GF-D8 (cell line): ENCODE measurements around the gene MPEG1.
A peak's percentile ranks its signal among the peaks of the same experiment; 100 is the strongest.

Experiments
- DNase-seq: peaks from one replicate; lab custom pipeline; 2025; lab: John Stamatoyannopoulos, UW

The MPEG1 gene, protein sequence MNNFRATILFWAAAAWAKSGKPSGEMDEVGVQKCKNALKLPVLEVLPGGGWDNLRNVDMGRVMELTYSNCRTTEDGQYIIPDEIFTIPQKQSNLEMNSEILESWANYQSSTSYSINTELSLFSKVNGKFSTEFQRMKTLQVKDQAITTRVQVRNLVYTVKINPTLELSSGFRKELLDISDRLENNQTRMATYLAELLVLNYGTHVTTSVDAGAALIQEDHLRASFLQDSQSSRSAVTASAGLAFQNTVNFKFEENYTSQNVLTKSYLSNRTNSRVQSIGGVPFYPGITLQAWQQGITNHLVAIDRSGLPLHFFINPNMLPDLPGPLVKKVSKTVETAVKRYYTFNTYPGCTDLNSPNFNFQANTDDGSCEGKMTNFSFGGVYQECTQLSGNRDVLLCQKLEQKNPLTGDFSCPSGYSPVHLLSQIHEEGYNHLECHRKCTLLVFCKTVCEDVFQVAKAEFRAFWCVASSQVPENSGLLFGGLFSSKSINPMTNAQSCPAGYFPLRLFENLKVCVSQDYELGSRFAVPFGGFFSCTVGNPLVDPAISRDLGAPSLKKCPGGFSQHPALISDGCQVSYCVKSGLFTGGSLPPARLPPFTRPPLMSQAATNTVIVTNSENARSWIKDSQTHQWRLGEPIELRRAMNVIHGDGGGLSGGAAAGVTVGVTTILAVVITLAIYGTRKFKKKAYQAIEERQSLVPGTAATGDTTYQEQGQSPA

DNA sequence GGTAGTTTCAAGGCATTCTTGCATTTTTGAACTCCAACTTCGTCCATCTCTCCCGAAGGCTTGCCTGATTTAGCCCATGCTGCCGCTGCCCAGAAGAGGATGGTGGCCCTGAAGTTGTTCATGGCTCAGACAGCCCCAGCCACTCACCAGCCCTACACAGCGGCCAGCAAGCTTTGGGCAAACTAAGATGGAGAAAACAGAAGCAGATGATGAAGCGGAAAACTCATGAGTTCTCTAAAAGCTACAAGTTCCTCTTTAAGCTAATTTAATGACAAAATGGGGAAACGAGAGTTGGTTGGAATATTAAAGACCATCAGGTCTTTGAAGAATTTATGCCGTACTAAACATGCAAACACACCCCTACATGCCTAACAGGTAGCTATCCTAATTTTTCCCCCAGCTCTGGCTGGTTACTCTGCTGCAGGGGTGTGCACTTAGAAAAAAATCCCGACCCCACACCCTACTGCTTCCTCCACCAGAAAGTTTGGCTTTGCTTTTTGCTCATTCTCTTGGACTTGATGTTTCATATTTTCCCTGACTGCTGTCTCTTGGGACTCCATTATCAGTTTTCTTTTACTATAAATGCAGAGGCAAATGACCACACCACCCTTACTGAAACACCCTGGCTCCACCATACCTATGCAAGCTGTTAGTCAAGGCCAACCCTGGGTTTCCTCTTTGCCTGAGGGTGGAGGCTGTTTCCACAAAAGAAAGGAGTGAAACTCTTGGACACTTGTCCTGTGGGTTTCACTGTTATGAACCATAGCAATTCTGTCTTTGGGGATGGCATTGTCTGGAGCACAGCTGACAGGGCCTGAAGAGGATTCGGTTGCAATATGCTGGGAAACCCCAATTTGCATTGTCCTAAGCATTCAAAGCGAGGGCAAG is at the start of gene MPEG1:
MPEG1 (minus strand) TSS at position 184 of the 888 bp plus-strand sequence; CDS start at position 122, 62 bp downstream.
- no peak for DNase-seq

DNA sequence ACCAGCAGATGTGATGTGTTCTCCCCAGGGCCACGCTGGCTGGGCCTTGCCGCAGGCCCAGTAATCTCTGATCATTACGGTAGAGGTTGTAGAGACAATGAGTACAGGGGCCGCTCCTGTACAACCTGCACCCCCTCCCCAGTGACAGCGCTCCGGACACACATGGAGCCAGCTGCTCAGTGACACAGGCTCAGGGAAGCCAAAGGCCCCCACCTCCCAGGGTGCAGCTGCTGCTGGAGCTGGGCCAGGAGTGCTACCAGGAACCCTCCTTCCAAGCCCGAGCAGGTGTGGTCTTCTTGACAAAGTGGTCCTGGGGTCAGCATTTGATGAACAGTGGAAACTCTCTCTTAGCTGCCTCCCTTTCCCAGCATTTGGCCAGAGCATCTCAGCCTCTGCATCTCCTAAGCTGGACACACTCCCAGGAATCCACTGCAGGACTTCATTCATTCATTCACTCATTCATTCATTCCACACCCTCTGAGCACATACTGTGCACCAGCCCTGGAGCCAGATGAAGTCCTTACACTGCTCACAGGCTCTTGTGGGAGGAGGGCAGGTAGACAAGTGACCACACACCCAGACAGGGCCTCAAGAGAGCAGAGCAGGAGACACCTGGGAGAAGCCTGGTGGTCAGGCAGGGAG is 49.6 kb upstream of the MPEG1 start:
- DNase-seq = no peak

DNA sequence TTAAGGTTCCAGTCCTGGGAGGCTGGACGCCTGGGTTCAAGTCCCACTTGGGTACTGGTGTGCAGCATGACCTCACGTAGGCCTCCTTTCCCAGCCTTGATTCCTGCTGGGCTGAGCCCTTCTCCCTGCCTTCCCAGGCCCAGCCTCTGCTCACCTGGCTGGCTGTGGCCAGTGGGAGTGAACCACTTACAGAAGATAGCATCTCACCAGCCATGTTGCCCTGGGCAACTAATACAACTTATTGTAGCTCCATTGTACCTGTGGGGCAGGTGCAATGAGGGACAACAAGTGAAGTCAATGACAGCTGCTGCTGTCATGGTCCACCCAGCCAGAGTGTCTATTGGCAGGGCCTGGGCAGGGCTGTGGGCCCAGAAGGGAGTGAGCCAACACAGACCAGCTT is 48.4 kb upstream of the MPEG1 start:
- DNase-seq = no peak

DNA sequence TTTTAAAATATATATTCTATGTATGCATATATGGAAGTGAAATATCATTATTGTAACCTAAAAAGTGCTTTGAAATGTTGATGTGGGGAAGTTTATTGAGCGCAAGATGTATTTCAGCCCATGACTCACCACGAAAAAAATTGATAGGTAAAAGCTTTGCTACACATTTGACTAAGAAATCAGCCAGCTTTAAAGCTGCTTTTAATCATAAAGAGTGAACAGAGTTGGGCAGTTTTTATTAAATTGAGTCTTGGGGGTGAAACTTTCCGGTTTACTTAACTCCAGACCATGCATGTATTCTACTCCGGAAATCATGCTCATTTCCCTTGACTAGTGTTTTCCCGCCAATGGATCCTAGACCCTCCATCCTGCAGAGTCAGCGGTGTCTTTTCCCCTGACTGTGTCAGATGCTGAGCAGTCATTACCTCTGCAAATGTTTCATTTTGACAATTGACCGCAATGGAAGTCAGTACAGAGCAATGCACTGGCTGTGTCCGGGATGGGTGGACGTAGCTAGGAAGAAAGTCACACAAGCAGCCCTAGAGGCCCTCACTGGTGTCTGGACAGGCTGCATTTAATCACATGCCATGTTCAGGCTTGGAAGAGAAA is 47.2 kb upstream of the MPEG1 start:
- no peak for DNase-seq

DNA sequence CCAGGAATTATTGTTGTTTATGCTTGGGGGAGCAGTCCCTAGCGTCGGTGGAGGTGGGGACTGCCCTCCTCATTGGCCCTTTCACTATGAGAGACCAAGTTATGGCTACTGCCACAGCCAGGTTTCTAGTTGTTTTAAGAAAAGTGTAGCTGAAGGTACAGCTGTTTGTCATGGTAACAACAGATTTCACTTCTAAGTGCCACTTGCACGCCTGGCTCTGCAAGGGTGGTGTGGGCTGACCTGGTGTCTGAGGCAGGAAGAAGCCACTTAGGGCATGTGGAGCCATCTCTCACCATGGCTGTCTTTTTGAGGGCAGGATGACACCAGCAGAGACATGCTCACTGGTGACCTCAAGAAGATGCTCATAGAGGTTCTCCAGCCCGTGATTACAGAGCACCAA is 46.3 kb upstream of the MPEG1 start:
- no peak for DNase-seq

DNA sequence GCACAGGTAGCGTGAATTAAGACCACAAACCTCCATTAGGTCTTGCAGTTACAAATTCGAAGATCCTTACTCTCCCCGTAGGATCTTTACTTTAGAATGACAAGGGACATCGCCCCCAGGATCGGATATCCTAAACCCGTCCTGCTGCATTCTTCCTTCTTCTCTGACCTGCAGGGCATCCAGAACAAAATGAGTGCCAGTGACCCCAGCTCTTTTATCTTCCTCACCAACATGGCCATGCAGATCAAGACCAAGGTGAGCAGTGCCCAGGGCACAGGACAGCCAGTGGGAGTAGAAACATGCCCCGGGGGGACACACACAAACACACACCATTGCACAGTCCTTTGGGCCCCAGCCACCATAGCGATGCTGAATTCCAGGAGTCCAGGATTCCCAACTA is 42.6 kb upstream of the MPEG1 start:
- DNase-seq = no peak

DNA sequence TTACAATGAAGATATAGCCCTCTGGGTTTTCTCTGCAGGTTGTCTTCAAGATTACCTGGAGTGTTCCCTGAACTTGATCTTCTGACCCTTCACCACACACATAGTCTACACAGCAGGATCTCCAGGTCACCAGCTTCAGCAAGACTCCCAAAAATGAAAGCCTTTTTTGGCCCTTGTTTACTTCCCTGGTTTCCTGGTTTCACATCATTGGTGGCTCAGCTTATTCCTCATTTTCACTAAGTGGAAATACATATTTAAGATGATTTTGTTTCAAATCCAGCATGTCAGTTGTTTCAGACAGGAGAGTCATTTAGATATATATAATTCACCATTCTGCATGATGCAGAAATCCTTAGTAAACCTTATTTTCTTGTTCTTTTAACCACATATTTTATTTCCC is 41.6 kb upstream of the MPEG1 start:
- no peak for DNase-seq

DNA sequence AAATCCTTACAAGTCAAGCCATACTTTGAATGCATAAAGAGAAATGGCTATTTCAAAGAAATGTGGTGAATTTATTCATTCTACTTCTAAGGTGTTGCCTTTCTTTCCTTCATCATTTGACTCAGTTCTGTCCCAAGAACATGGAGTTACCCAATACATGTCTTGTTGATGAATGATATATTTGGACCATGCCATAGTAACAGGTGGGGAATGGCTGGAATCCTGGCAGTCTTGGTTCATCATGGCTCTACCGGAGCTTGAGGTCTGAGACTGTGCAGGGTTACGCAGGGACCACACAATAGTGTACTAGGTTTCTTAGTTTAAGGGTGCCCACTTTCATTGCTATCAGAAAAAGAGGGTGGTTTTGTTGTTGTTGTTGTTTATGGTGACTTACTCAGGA is 40.3 kb upstream of the MPEG1 start:
- DNase-seq = no peak

DNA sequence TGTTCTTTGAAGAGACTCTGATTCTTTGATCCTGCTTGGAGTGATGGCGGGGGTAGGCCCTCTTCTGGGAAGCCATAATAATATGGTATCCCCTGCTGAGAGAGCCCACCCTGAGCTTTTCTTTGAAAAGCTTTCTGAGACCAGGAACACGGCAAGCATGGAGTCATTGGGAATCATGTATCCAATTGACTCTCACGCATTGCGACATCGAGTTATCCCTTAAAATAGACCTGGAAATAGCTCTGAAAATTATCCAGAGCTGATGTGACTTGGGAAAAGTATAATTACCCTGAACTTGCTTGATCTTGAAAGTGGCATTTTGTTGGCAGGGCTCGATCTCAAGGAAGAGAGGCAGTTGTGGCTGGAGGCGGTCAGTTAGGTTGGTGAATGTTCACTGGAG is 36.8 kb upstream of the MPEG1 start:
- DNase-seq = no peak

DNA sequence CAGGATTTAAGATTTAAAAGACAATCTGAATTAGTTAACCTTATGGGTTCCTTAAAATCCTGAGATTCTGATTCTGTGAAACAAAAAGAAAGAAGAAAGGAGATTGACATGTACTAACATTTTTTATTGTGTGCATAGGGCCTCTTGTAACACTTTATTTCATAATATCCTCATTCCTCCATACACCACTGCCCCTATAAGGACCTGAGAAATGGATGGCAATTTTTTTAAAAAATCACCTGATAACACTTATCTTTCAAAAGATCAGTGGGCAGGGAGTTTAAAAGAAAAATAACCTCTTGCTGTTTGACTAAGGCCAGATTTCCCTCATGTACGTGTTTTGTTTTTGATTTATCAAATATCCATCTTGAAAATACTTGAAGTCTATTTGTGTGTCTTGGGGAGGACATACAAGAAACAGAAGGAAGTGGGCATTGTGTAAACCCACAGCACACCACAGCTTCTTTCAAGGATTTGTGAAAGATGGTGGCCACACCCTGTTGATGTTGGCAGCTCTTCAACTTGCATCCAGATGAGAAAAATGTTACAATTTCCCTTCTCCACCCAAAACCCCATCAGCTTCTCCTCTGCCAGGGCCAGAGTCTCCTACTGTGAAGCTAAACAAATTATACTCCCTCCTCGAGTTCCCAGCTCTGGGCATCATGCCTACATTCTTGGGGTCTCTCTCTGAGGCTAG is 35.0 kb upstream of the MPEG1 start:
- DNase-seq = peak; percentile 84

DNA sequence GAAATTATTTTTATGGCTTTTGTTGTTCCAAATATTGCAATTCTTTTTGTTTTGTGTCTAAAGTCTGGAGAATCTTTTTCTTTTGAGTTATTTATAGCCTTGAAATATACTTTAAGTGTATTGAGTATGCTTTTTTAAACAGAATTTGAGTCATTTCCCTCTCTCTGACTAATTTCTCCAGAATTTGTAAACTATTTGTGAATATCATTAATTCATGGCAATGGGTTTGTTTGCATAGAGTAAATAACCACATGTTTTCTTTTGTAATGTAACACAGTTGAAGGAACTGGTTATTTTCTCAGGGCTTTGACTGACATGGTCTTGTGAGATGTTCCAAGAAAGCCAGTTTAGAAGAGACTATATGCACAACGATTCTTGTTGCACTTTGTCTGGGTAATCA is 30.9 kb upstream of the MPEG1 start:
- no peak for DNase-seq

DNA sequence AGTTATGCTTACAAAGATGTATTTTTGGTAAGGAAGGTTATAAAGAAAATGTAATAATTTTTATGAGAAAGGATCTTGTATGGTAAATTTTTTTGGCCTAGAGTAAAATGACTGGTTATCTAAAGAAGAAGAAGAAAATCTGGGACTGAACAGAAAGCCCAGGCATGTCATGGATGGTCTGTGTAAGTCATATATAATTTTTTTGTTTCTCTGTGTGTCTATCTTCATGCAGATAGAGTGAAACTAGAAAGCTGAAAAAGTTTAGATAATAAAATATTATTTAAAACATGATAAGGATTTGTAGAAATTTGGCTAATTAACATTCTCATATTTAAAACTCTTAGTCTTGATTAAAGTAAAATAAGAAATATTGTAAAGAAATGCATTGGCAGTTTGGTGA is 27.6 kb upstream of the MPEG1 start:
- no peak for DNase-seq

DNA sequence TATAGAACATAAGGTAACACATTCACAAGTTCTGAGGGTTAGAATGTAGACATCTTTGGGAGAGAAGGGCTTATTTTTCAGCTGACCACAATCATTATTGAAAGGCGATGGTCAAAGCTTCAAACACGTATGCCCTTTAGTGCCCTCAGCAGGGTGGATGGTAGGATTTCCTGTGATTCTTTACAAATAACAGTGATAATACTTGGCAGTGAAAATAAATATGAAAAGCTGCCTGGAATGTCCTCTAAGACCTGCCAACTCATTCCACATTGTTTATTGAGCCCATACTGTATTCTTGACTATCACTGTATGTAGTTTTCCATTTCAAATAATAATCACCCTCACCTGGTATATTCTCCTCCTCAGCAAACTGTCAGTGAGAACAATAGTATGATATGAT is 13.7 kb upstream of the MPEG1 start:
- no peak for DNase-seq

DNA sequence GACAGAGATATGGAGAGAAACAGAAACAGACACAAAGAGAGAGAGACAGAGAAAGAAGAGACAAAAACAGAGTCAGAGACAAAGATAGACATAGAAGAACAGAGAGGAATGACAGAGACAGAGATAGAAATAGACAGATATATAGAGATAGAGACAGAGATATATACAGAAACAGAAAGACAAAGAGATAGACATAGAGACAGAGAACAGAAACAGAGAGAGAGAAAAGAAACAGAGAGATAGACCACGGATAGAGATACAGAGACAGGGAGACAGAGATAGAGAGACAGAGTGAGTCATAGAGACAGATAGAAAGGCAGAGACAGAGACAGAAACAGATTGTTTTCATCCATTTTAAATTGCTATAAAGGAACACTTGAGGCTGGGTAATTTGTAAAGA is 12.3 kb upstream of the MPEG1 start:
- no peak for DNase-seq

DNA sequence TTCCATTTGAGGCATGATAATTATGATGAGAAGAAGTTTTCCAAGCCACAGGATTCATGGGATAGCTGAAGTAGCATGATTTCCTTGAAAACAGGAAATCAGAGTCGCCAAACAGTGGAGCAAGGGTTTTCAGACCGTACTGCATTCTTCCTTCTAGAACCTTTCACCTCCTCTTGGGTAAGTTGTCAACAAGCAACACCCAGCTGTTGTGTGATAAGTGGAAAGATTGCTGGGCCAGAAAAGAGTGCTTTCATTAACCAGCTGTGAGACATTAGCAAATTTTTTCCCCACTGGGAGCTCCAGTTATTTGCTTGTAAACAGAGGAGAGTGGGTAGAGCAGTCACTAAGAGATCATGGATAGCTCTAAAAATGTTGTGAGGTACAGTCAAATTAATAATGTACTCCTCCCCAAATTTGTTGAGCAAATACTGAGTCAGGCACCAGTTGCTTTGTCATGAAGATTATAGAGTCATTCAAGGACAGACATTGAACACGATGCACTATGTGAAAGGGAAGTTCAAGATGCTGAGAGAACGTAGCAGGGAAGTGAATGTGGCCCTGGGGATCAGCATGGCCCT is 11.7 kb upstream of the MPEG1 start:
- DNase-seq = no peak

DNA sequence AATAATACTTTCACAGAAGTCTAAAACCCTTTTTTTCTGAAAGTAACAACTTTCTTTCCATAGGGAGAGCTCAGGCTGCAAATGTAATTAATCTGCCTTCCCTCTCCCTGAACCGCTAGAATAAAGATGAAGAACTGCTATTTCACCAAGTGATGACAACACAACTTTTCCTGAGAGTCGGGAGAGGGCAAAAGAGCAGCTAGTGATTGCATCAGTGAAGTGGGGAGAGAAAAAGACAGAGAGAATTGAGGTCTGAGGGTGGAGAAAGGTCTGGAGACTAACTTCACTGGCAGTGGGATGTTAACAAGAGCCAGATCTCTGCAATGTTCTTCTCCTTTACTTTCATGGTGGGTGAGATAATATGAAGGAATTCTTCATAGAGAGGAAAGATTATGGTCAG is 10.9 kb upstream of the MPEG1 start:
- DNase-seq = no peak

DNA sequence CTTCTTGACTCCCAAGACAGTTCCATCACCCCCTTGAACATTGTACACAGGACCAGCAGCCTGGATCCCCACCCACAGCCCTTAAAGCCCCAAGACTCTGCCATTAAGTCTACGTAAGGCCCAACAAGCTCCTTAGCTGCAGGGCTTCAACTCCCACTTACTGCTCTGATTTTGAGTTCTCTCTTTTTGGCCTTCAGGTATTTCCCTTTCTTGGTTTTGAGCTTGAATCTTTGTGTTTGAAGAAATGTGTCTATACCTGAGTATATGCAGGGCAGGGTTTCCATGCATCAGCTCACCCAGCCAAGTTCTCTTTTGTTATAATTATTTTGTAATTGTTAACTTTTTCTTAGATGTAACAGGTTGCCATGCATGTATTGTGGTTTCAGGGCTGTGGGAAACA is 10.4 kb upstream of the MPEG1 start:
- DNase-seq = no peak

DNA sequence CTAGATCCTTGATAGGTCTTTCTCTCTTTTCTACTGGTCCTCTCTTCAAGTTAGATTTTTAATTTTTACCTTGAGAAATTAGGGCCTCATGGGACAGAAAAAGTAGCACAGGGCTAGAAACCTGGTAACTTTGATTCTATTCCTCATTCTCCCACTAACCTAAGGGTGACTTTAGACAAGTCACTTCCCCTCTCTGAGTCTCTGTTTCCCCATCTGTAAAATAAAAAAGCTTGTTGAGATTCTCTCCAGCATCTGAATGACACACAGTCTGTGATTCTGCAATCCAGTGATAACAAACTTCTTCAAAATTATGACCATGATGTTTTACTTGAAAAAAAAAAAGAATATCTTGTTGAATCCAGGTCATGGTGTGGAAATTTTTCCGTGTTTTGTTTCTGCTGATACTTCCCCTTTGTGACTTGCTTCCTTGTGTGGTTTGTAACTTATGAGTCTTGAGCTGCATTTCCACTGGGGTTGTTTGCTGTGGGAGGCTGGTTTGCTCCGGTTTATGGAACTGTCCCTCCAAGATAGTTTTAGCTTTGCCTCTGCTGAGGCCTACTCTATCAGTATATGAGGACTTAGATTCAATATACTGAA is 9.8 kb upstream of the MPEG1 start:
- no peak for DNase-seq

DNA sequence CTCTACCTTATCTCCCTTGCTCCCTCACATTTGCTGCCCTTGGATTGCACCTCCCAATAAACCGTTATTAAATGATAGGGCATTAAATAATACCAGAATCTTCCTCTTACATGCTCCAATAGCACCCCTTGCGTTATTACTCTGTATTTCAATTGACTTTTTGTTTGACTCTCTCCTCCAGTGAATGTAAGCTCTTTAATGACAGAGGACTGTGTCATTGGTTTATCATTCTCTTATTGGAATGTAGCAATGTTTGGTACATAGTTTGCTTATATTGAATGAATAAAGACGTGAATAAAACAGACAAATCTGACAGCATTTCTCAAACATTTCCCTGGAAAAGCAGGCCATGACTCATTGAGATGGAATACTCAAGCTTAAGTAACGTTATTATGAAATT is 8.7 kb upstream of the MPEG1 start:
- no peak for DNase-seq

DNA sequence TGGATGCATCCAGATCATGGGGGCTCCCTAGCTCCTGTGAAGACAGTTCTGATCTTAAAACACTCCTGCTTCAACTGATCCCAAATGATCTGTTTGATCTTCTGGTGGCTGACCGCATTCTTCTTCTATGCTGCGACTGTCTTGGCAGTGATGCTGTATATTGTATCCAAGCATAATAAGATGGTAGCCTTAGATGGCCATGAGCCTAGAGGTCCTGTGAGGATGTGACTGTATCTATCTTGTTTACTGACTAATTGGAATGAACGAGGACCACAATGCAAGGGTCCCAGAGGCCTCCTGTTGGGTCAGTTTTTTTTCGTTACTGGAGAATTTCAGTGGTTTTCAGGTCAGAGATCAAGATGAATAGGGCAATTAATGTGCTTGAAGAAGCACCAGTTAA is 7.1 kb upstream of the MPEG1 start:
- no peak for DNase-seq
